Type B pancreatic cell (in vitro differentiated cells): ENCODE results near the gene UPP1. TPM values are rescaled to one million over a fixed set of nuclear protein-coding genes. Genes with fewer than 3 reads are reported as not detected.

Experiments used
- DNase-seq: peaks from one replicate; pipeline ENCODE4 v3.0.0; 2021; ENCODE audit warnings: mixed read lengths; ENCODE audit not compliant: unreplicated experiment; ENCODE audit errors: extremely low spot score
- H3K27ac Mint-ChIP-seq: 2 replicates; pipeline ENCODE4 v1.8.0; 2021; ENCODE audit warnings: mild to moderate bottlenecking, mixed read lengths
- H3K27me3 Mint-ChIP-seq: 2 replicates; pipeline ENCODE4 v1.8.0; 2021; ENCODE audit warnings: mixed read lengths
- H3K36me3 Mint-ChIP-seq: 2 replicates; pipeline ENCODE4 v1.8.0; 2021; ENCODE audit warnings: mixed read lengths
- H3K4me1 Mint-ChIP-seq: one replicate; pipeline ENCODE4 v1.8.0; 2021; ENCODE audit warnings: mixed read lengths; ENCODE audit not compliant: unreplicated experiment
- H3K4me3 Mint-ChIP-seq: 2 replicates; pipeline ENCODE4 v1.8.0; 2021; ENCODE audit warnings: mild to moderate bottlenecking, mixed read lengths
- H3K9me3 Mint-ChIP-seq: 2 replicates; pipeline ENCODE4 v1.8.0; 2021; ENCODE audit warnings: mixed read lengths
- CTCF ChIP-seq: fragments of 200-600 bp; sonication (generic); conservative IDR thresholded peaks from 2 replicates; pipeline ENCODE4 v1.5.0; 2021; ENCODE audit warnings: antibody characterized with exemption, mild to moderate bottlenecking
- total RNA-seq: library from RNA; stranded (reverse); gene quantifications from 2 replicates; pipeline ENCODE4 v1.2.1, GENCODE V29; 2021; ENCODE audit warnings: low replicate concordance

The UPP1 gene
- total RNA-seq, 1 donor from 2014 or later, result 14.3 TPM

- Mint-ChIP-seq H3K27ac (no peak overlapping the region), H3K27me3 (peaks cover 7% of the 10 kb centered on the region), H3K4me1 (no peaks in the 10 kb centered on the region), H3K36me3 (no peaks in the 10 kb centered on the region), H3K4me3 (no peak overlapping the region), H3K9me3 (peaks cover 16% of the 10 kb centered on the region)
- no peak for DNase-seq
- no peak for TF ChIP-seq CTCF
Observed at GRCh38 chr7:48126037-48126436, 37.0 kb downstream of the UPP1 start.

GRCh38 chr7:48130658-48131108, 41.6 kb downstream of the UPP1 start:
- no peaks in the 10 kb centered on the region for H3K27me3 Mint-ChIP-seq
- no peak overlapping the region for H3K4me3 Mint-ChIP-seq
- no peak overlapping the region for H3K27ac Mint-ChIP-seq
- no peaks in the 10 kb centered on the region for H3K36me3 Mint-ChIP-seq
- no peaks in the 10 kb centered on the region for H3K4me1 Mint-ChIP-seq
- DNase-seq, result no peak
- TF ChIP-seq CTCF, result no peak
- H3K9me3 Mint-ChIP-seq, result no peaks in the 10 kb centered on the region

- no peak for TF ChIP-seq CTCF
- Mint-ChIP-seq H3K9me3 (no peaks in the 10 kb centered on the region), H3K4me1 (no peaks in the 10 kb centered on the region), H3K27ac (no peak overlapping the region), H3K4me3 (no peak overlapping the region), H3K27me3 (no peaks in the 10 kb centered on the region), H3K36me3 (no peaks in the 10 kb centered on the region)
- no peak for DNase-seq
Observed at GRCh38 chr7:48132792-48133191, 43.7 kb downstream of the UPP1 start.

- no peaks in the 10 kb centered on the region for H3K27me3 Mint-ChIP-seq
- DNase-seq, result no peak
- peak; percentile 55 for TF ChIP-seq CTCF
- peak overlapping the region; percentile 19 for H3K27ac Mint-ChIP-seq
- no peak overlapping the region for H3K4me3 Mint-ChIP-seq
- H3K36me3 Mint-ChIP-seq, result no peaks in the 10 kb centered on the region
- H3K9me3 Mint-ChIP-seq, result peaks cover 10% of the 10 kb centered on the region
- peaks cover 5% of the 10 kb centered on the region for H3K4me1 Mint-ChIP-seq
Observed at GRCh38 chr7:48139459-48139858, 50.4 kb downstream of the UPP1 start.

GRCh38 chr7:48140001-48140681, 51.1 kb downstream of the UPP1 start:
- peaks cover 11% of the 10 kb centered on the region for H3K9me3 Mint-ChIP-seq
- TF ChIP-seq CTCF, result no peak
- H3K27me3 Mint-ChIP-seq, result no peaks in the 10 kb centered on the region
- H3K36me3 Mint-ChIP-seq, result no peaks in the 10 kb centered on the region
- no peak overlapping the region for H3K4me3 Mint-ChIP-seq
- peaks cover 5% of the 10 kb centered on the region for H3K4me1 Mint-ChIP-seq
- DNase-seq, result no peak
- peak overlapping the region; percentile 19 for H3K27ac Mint-ChIP-seq
